NAMALWA (cell line): ENCODE measurements around the gene FBXW4.
A peak's percentile ranks its signal among the peaks of the same experiment; 100 is the strongest.
"Not testable (repeated sequence)": the region's sequence is repeated elsewhere in the genome, so short reads cannot be mapped to it uniquely, and the experiment has no call there.

ENCODE experiments used
- DNase-seq: peaks from one replicate; pipeline ENCODE4 v3.0.0-alpha.2; 2015; ENCODE audit warnings: low spot score

Gene FBXW4

GRCh38 chr10:101616415-101617101, 78.4 kb downstream of the FBXW4 start:
- no peak for DNase-seq

- no peak for DNase-seq
Observed at GRCh38 chr10:101615525-101616116, 79.3 kb downstream of the FBXW4 start.

DNA sequence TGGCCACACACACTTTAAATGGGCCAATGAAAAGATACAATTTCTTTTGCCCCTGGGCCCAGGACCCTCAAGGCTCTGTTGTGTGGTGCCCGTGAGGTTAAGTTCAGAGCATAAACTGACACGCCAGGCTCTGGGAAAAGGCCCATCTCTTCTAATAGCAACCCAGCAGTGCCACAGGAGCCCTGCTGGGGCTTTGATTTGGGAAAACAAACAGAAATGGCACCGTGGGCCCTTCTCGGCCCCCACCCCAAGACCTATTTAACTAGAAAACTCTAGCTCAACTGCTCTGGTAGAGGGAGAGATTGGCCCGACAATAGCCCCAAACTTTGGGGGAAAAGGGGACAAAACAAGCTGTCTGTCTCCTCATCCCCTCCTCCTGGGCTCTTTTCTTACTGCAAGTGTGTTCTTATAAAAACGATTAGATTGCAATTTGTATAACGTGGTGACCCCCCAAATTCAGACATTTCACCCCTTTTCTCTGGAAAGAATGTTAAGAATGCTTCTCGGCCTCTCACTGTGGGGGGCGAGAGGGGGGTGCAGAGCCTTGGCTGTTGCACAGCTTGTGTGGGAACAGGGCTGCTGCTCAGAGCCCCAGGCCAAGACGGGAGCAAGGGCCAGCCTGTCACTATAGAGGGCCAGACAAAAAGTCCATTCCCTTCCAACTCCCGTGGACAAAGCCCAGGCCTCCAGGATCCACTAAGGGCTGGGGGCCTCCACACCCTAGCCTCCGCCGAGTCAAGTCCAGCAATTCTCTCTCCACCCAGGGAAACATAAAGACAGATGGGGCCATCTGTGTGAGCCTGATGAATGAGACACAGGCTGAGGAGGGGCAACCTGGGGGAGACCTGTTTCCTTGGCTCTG, 80.1 kb downstream of the FBXW4 start:
- no peak for DNase-seq

GRCh38 chr10:101613646-101614045, 81.3 kb downstream of the FBXW4 start:
- no peak for DNase-seq

- DNase-seq, result no peak
Observed at GRCh38 chr10:101612872-101613271, 82.1 kb downstream of the FBXW4 start.

- DNase-seq, result no peak
Observed at GRCh38 chr10:101612086-101612485, 82.9 kb downstream of the FBXW4 start.

GRCh38 chr10:101611096-101611905, 83.7 kb downstream of the FBXW4 start:
- peak; percentile 28 for DNase-seq

DNA sequence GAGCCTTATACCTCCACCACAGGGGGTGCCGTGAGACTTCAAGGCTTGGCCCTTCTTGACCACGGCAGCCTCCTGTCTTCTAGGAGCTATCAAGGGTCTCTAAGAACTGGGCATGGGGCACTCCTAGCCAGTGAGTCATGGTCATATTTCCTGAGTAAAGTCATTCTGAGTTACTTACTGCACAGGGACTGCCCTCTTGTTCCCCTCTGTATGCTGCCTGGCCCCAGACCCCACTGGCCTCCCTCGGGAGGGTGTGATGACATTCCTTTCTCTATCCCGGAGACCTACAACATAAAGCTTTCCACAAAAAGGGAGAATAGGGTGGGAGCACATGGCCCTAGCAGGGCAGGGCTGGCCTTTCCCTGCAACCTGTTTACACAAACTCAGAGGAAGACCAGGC, 85.5 kb downstream of the FBXW4 start:
- no peak for DNase-seq

- DNase-seq, result no peak
Observed at GRCh38 chr10:101607124-101607523, 87.8 kb downstream of the FBXW4 start.

DNA sequence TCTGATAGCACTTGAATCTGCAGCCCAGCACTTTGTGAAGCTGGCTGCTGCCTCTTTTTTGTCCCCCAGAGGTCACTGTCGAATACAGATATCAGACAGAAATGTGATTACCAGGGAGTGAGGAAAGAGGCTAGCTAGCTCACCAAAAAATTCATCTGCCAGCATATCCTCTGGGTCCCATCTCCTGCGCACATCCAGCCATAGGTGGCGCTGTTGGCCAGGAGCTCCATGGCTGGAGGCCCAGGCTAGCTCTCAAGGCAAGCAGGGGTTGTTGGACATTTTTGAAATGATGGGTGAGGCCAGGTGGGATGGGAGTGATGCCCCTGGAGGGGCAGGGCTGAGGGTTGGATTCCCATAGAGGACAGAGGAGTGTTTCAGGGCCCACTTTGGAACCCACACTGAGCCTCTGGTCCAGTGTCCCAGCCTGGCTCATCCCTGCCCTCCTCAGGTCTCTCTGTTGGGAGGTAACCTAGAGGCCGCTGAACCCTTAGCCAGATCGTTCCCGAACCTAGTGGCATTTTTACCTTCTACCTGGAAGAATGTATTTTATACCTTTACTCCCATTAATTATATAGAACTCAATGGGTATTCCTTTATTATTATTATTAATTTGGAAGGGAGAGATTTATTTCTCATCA, 92.1 kb downstream of the FBXW4 start:
- DNase-seq, result peak; percentile 94

GRCh38 chr10:101601541-101601940, 93.4 kb downstream of the FBXW4 start:
- DNase-seq, result no peak

- no peak for DNase-seq
Observed at GRCh38 chr10:101597091-101597900, 97.7 kb downstream of the FBXW4 start.

DNA sequence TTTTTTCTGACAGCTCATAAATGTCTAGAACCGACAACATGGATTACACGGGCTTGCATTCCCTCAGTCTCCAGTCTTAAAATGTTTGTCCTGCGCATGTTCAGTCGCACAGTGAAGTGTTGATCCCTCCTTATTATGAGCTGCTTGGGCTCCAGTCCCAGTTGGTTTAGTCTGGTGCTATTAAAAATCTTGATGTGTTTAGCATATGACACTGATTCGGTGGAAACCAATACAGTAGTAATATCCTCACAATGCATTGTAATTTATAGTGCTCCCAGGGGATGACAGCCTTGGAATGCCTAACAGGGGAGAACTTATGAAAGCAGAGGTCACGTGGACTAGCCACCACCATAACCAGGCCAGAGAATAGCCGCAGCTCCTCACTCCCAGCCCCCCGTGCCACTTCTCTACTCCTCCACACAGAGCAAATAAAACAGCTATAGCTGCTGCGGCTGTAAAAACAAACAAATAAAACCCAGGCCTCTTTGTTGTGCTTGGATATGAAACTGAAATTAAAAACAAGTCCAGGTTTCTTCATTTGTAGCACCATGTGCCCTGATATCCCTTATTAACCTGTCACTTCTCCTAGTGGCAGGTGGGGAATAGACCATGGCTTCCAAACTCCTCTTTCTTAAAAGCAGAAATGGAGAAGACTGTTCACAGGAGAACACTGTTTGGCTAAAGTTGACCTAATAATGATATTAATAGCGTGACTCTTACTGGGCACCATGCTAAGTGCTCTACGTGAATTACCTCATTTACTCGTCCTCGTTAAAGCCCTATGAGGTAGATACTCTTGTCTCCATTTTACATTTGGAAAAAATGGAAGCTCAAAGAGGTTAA, 99.2 kb downstream of the FBXW4 start:
- no peak for DNase-seq

DNA sequence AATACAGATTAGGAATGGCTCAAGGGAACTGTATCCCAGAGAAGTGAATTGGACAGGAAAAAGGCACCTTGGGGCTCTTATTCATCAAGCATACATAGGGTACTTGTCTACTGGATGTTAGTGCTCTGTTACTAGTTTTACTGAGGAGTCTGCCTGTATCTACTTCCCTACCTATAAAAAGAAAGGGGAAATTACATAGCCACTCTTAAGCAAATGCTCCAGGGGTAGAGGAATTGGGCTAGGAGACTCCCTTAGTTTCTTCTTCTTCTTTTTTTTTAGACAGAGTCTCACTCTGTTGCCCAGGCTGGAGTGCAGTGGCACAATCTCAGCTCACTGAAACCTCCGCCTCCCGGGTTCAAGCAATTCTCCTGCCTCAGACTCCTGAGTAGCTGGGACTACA, 101.6 kb downstream of the FBXW4 start:
- DNase-seq, result not testable (repeated sequence)

GRCh38 chr10:101588879-101589278, 106.1 kb downstream of the FBXW4 start:
- no peak for DNase-seq

GRCh38 chr10:101587725-101588653, 107.0 kb downstream of the FBXW4 start, which contains the start of the genes DPCD and POLL:
Gene DPCD, plus strand, starts transcription at chr10:101588321. Its CDS starts 16 bp downstream, at chr10:101588337.
Gene POLL, minus strand, starts transcription at chr10:101588257. Its CDS starts 897 bp downstream, at chr10:101587360.
- DNase-seq, result peak; percentile 92

- no peak for DNase-seq
Observed at GRCh38 chr10:101585841-101586240, 109.1 kb downstream of the FBXW4 start.
